OCI-LY7 (cell line): Measurements from ENCODE around the gene DST. TPM values are rescaled to one million over a fixed set of nuclear protein-coding genes. Genes with fewer than 3 reads are reported as not detected.

Experiments
- BruUV-seq: library from RNA; stranded (reverse); fragments of 400-500 nt; replicated peaks from 2 replicates; lab custom pipeline; 2021; lab: Mats Ljungman, UMichigan
- CTCF ChIA-PET: fragments of 300-600 bp; sonication (Branson Sonifier 250); formaldehyde crosslinking; loops from one replicate; lab custom pipeline; 2022; ENCODE audit warnings: antibody characterized with exemption; ENCODE audit not compliant: unreplicated experiment; lab: Charles Lee
- POLR2A ChIA-PET: fragments of 300-600 bp; sonication (Branson Sonifier 250); formaldehyde crosslinking; loops from one replicate; lab custom pipeline; 2022; ENCODE audit warnings: antibody characterized with exemption; lab: Charles Lee
- DNase-seq: peaks from one replicate; pipeline ENCODE4 v3.0.0-alpha.2; 2015; ENCODE audit warnings: low spot score
- H2AFZ ChIP-seq: fragments of 200-600 bp; sonication (generic), shearing (Covaris generic); 2 replicates; pipeline ENCODE4 v1.6.1; 2014; ENCODE audit warnings: mild to moderate bottlenecking, antibody characterized with exemption, low read length, moderate library complexity
- H3K27ac ChIP-seq: fragments of 200-600 bp; sonication (generic); 2 replicates; pipeline ENCODE4 v1.5.1; 2014; ENCODE audit warnings: mixed run types, low read depth, mild to moderate bottlenecking, moderate library complexity, low read length, inconsistent platforms; ENCODE audit not compliant: poor library complexity, severe bottlenecking
- H3K36me3 ChIP-seq: fragments of 200-600 bp; sonication (generic); 2 replicates; pipeline ENCODE4 v1.6.1; 2014; ENCODE audit warnings: mild to moderate bottlenecking, antibody characterized with exemption, low read length, moderate library complexity, mixed read lengths; ENCODE audit not compliant: insufficient read depth
- H3K4me1 ChIP-seq: fragments of 200-600 bp; sonication (generic); 2 replicates; pipeline ENCODE4 v1.5.1; 2014; ENCODE audit warnings: mild to moderate bottlenecking, low read length; ENCODE audit not compliant: insufficient read depth, poor library complexity, severe bottlenecking
- H3K4me2 ChIP-seq: fragments of 200-600 bp; sonication (generic); 2 replicates; pipeline ENCODE4 v1.6.1; 2014; ENCODE audit warnings: mild to moderate bottlenecking, low read length
- H3K4me3 ChIP-seq: fragments of 200-600 bp; sonication (generic); 2 replicates; pipeline ENCODE4 v1.5.1; 2014; ENCODE audit warnings: mild to moderate bottlenecking, low read depth, low read length; ENCODE audit not compliant: poor library complexity, severe bottlenecking
- H3K79me2 ChIP-seq: fragments of 200-600 bp; sonication (generic); 2 replicates; pipeline ENCODE4 v1.6.1; 2016; ENCODE audit warnings: low read depth, mild to moderate bottlenecking, low read length, moderate library complexity, mixed read lengths; ENCODE audit not compliant: insufficient read depth
- H3K9me2 ChIP-seq: fragments of 200-600 bp; sonication (generic); 2 replicates; pipeline ENCODE4 v1.6.1; 2016; ENCODE audit warnings: mild to moderate bottlenecking, low read length, mixed read lengths; ENCODE audit not compliant: insufficient read depth
- H3K9me3 ChIP-seq: fragments of 200-600 bp; sonication (generic); 2 replicates; pipeline ENCODE4 v1.6.1; 2014; ENCODE audit warnings: mild to moderate bottlenecking, mixed run types, low read length, mixed read lengths
- H4K20me1 ChIP-seq: fragments of 200-600 bp; sonication (generic); 2 replicates; pipeline ENCODE4 v1.6.1; 2014; ENCODE audit warnings: mild to moderate bottlenecking, antibody characterized with exemption, low read length, moderate library complexity, mixed read lengths; ENCODE audit not compliant: insufficient read depth
- CTCF ChIP-seq: fragments of 200-600 bp; sonication (generic); conservative IDR thresholded peaks from 2 replicates; pipeline ENCODE4 v1.5.1; 2014; ENCODE audit warnings: mild to moderate bottlenecking, antibody characterized with exemption, low read length, moderate library complexity, mixed read lengths
- EZH2phosphoT487 ChIP-seq: fragments of 200-600 bp; sonication (generic); IDR thresholded peaks from 2 replicates; pipeline ENCODE4 v1.6.1; 2018; ENCODE audit warnings: low read depth, borderline replicate concordance, mild to moderate bottlenecking, mixed run types, antibody characterized with exemption, low read length, moderate library complexity, mixed read lengths
- intact Hi-C: fragments of 100-400 bp; cut with micrococcal nuclease; formaldehyde crosslinking; loops from one replicate; pipeline ENCODE4 v1.10.0; 2022; ENCODE audit not compliant: unreplicated experiment
- total RNA-seq, 2 experiments: library from RNA; depleted of rRNA in 1 of 2; stranded (reverse); fragments of >200 nt in 1 of 2; shearing (Covaris generic) in 1 of 2; gene quantifications; 2 replicates each; pipeline ENCODE4 v1.2.3, GENCODE V29; 2014 to 2022

The DST gene
- total RNA-seq, 2 experiments from 2014 or later: 8.4 to 19.4 TPM

- CTCF ChIA-PET: no interaction called here
- POLR2A ChIA-PET: no interaction called here
- no peak for TF ChIP-seq CTCF
- no peak for TF ChIP-seq EZH2phosphoT487
- intact Hi-C loops: no loop called here
- H3K36me3 ChIP-seq: no peaks in the 10 kb centered on the region
- H3K4me3 ChIP-seq: no peak overlapping the region
- H3K27ac ChIP-seq: no peak overlapping the region
- H3K4me2 ChIP-seq: no peak overlapping the region
- no peaks in the 10 kb centered on the region; the same call in 1 of the 2 replicates for H3K9me2 ChIP-seq
- no peak overlapping the region for H2AFZ ChIP-seq
- no peak for DNase-seq
- H4K20me1 ChIP-seq: no peaks in the 10 kb centered on the region
- BruUV-seq: no TSS peak
- H3K4me1 ChIP-seq: peaks cover 2% of the 10 kb centered on the region
- no peaks in the 10 kb centered on the region for H3K9me3 ChIP-seq
- no peaks in the 10 kb centered on the region for H3K79me2 ChIP-seq
Measured at GRCh38 chr6:56555438-56555872, 87.2 kb downstream of the DST start.

GRCh38 chr6:56552187-56553130 is 90.2 kb downstream of the DST start:
- no peak for TF ChIP-seq EZH2phosphoT487
- TF ChIP-seq CTCF: no peak
- no peak overlapping the region for H3K4me2 ChIP-seq
- H2AFZ ChIP-seq: no peak overlapping the region

More at GRCh38 chr6:56552187-56553130, 90.2 kb downstream of the DST start:
- CTCF ChIA-PET: no interaction called here
- intact Hi-C loops: loop anchor here (1.0 kb wide), 1 partner anchor 41 kb away; no protein-coding TSS in a partner anchor
- Histone ChIP-seq H3K9me3 (no peaks in the 10 kb centered on the region), H3K4me3 (no peak overlapping the region), H3K36me3 (no peaks in the 10 kb centered on the region), H3K27ac (no peak overlapping the region), H3K9me2 (no peaks in the 10 kb centered on the region; the same call in 1 of the 2 replicates), H4K20me1 (no peaks in the 10 kb centered on the region), H3K79me2 (no peaks in the 10 kb centered on the region), H3K4me1 (peaks cover 15% of the 10 kb centered on the region)
- no peak for DNase-seq
- no TSS peak for BruUV-seq
- POLR2A ChIA-PET: interaction anchor here (0.6 to 1.0 kb wide), 5 partner anchors 29 to 314 kb away, joined by 3 to 4 read pairs (median 3); no protein-coding TSS in a partner anchor
